Progenitor cell of endocrine pancreas (in vitro differentiated cells): Measurements from ENCODE around the gene HSF5. TPM values are rescaled to one million over a fixed set of nuclear protein-coding genes. Genes with fewer than 3 reads are reported as not detected.

Experiments used
- DNase-seq: peaks from one replicate; pipeline ENCODE4 v3.0.0; 2021; ENCODE audit warnings: low spot score; ENCODE audit not compliant: unreplicated experiment
- H3K27ac Mint-ChIP-seq: 2 replicates; pipeline ENCODE4 v1.8.0; 2021; ENCODE audit warnings: mild to moderate bottlenecking, moderate library complexity, mixed read lengths
- H3K27me3 Mint-ChIP-seq: 2 replicates; pipeline ENCODE4 v1.8.0; 2021; ENCODE audit warnings: mixed read lengths
- H3K36me3 Mint-ChIP-seq: 2 replicates; pipeline ENCODE4 v1.8.0; 2022; ENCODE audit warnings: mixed read lengths; ENCODE audit not compliant: insufficient read depth
- H3K4me1 Mint-ChIP-seq: 2 replicates; pipeline ENCODE4 v1.8.0; 2021; ENCODE audit warnings: low read depth, mixed read lengths
- H3K4me3 Mint-ChIP-seq: 2 replicates; pipeline ENCODE4 v1.8.0; 2021; ENCODE audit warnings: low read depth, mild to moderate bottlenecking, moderate library complexity, mixed read lengths
- H3K9me3 Mint-ChIP-seq: 2 replicates; pipeline ENCODE4 v1.8.0; 2021; ENCODE audit warnings: low read depth, mixed read lengths
- CTCF ChIP-seq: fragments of 200-600 bp; sonication (generic); IDR thresholded peaks from one replicate; pipeline ENCODE4 v1.5.0; 2021; ENCODE audit warnings: antibody characterized with exemption, mild to moderate bottlenecking; ENCODE audit not compliant: unreplicated experiment
- total RNA-seq: library from RNA; stranded (reverse); gene quantifications from 2 replicates; pipeline ENCODE4 v1.2.1, GENCODE V29; 2021

HSF5 gene
- total RNA-seq, 1 donor from 2014 or later, result 0.12 TPM

- TF ChIP-seq CTCF, result no peak
- Mint-ChIP-seq H3K27ac (peak overlapping the region; percentile 2), H3K4me1 (peaks cover 26% of the 10 kb centered on the region), H3K27me3 (no peaks in the 10 kb centered on the region), H3K9me3 (no peaks in the 10 kb centered on the region), H3K4me3 (no peak overlapping the region), H3K36me3 (peaks cover 5% of the 10 kb centered on the region)
- DNase-seq, result no peak
Observed at GRCh38 chr17:58373003-58373402, 115.2 kb downstream of the HSF5 start.

- Mint-ChIP-seq H3K27ac (peak overlapping the region; percentile 47), H3K9me3 (no peaks in the 10 kb centered on the region), H3K36me3 (peaks cover 5% of the 10 kb centered on the region), H3K4me1 (peaks cover 14% of the 10 kb centered on the region), H3K4me3 (no peak overlapping the region), H3K27me3 (no peaks in the 10 kb centered on the region)
- no peak for TF ChIP-seq CTCF
- no peak for DNase-seq
Observed at GRCh38 chr17:58371300-58371950, 116.8 kb downstream of the HSF5 start.

GRCh38 chr17:58370716-58371115, 117.5 kb downstream of the HSF5 start:
- H3K27me3 Mint-ChIP-seq, result no peaks in the 10 kb centered on the region
- H3K4me1 Mint-ChIP-seq, result peaks cover 15% of the 10 kb centered on the region
- peaks cover 5% of the 10 kb centered on the region for H3K36me3 Mint-ChIP-seq
- no peak for TF ChIP-seq CTCF
- no peaks in the 10 kb centered on the region for H3K9me3 Mint-ChIP-seq
- no peak overlapping the region for H3K27ac Mint-ChIP-seq
- DNase-seq, result no peak
- H3K4me3 Mint-ChIP-seq, result no peak overlapping the region

GRCh38 chr17:58370309-58370708, 117.9 kb downstream of the HSF5 start:
- no peak for DNase-seq
- TF ChIP-seq CTCF, result no peak
- Mint-ChIP-seq H3K36me3 (peaks cover 5% of the 10 kb centered on the region), H3K27ac (no peak overlapping the region), H3K4me3 (no peak overlapping the region), H3K9me3 (no peaks in the 10 kb centered on the region), H3K27me3 (no peaks in the 10 kb centered on the region), H3K4me1 (peaks cover 16% of the 10 kb centered on the region)

Other genes with a start within 250 kb of the HSF5 start
- gene LPO, start 249.8 kb downstream of the HSF5 start, total RNA-seq, result 0.16 TPM in 1 of 2 replicates, not detected in the other
- not detected in 2 replicates for gene MPO, start 207.5 kb downstream of the HSF5 start, total RNA-seq
- 101 and 105 TPM in 2 replicates for gene TSPOAP1, start 159.6 kb downstream of the HSF5 start, total RNA-seq
- gene SUPT4H1, start 136.2 kb downstream of the HSF5 start, total RNA-seq, result 89.6 and 95.7 TPM in 2 replicates
- gene RNF43, start 70.9 kb downstream of the HSF5 start, total RNA-seq, result 18.7 and 19.2 TPM in 2 replicates
- gene MTMR4, start 26.2 kb upstream of the HSF5 start, total RNA-seq, result 89.3 and 91.9 TPM in 2 replicates
- 0.11 and 0.22 TPM in 2 replicates for gene TEX14, start 203.6 kb upstream of the HSF5 start, total RNA-seq
- 32.7 and 33.3 TPM in 2 replicates for gene RAD51C, start 204.2 kb upstream of the HSF5 start, total RNA-seq